OCI-M2 (cell line): ENCODE measurements around the gene GABPB1.

ENCODE experiments used
- DNase-seq: peaks from one replicate; lab custom pipeline; 2025; ENCODE audit not compliant: unreplicated experiment; lab: John Stamatoyannopoulos, UW

The GABPB1 gene

GRCh38 chr15:50345298-50345697, 9.7 kb downstream of the GABPB1 start:
- no peak for DNase-seq

DNA sequence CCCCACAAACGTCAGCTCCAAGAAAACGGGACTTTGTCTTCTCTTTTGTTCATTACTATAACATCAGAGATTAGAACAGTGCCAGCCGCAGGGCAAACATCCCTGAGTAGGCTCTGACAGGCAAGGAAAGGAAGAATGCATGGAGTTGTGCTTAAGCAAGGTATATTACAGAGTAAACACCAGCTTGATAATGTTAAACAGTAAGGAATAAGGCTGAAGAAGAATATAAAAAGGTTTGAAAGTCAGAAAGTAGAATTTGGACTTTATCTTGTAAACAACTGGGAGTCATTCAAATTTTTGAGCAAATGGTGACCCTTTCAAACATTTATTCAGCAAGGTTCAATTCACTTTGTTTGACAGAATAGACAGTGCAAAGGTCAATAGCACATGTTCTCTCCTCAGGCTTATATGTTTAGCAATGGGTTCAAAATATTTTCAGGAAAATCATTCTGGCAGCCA, 11.0 kb downstream of the GABPB1 start:
- DNase-seq, result no peak

- no peak for DNase-seq
Observed at GRCh38 chr15:50341616-50342136, 13.3 kb downstream of the GABPB1 start.

GRCh38 chr15:50340416-50340815, 14.6 kb downstream of the GABPB1 start:
- DNase-seq, result no peak

DNA sequence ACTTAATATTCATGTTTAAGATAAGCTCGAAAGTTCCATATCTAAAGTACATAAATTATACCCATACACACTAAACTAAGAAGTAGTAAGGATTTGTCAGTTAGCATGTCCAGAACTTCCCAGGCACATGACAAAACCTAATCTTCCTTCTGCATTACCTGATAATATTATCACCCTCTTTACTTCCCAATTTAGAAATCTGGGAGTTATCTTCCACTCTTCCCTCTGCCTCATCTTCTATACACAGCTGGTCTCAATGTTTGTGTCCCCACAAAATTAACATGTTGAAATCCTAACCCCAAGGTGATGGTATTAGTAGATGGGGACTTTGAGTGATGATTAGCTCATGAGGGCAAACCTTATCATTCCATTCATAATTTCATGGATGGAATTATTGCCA, 15.3 kb downstream of the GABPB1 start:
- no peak for DNase-seq

- no peak for DNase-seq
Observed at GRCh38 chr15:50335251-50335650, 19.7 kb downstream of the GABPB1 start.

DNA sequence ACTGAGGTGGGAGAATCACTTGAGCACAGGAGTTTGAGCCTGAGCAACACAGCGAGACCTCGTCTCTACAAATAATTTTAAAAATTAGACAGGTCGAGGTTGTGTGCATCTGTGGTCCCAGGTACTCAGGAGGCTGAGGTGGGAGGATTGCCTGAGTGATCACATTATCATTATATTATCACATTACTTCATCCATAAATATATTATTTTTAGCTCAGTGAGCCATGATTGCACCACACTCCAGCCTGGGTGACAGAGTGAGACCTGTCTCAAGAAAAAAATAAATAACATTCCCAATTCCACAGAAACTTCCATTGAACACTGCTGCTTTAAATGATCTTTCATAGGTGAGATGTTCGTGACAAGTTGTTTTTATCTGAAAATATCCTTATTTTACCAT, 21.8 kb downstream of the GABPB1 start:
- no peak for DNase-seq

DNA sequence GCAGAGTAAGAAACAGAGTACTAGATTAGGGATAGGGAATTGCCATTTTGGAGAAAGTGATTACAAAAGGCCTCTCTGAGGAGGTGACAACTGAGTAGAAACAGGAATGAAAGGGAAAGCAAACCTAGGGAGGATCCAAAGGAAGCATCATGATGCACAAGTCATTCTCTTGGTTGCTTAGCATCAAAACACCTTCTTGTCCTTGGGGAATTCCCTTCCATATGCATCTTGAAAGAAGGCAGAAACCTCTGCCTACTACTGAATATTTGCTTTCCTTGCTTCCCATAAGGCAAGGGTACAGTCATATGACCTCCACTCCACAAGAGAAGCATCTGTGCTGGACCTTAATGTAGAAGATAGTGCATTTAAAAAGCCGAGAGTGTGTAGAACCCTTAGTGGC, 24.1 kb downstream of the GABPB1 start:
- DNase-seq, result no peak

- no peak for DNase-seq
Observed at GRCh38 chr15:50328116-50328515, 26.9 kb downstream of the GABPB1 start.

- DNase-seq, result no peak
Observed at GRCh38 chr15:50321680-50322210, 33.3 kb downstream of the GABPB1 start.

- no peak for DNase-seq
Observed at GRCh38 chr15:50320504-50320903, 34.5 kb downstream of the GABPB1 start.

GRCh38 chr15:50318697-50319096, 36.3 kb downstream of the GABPB1 start:
- no peak for DNase-seq

GRCh38 chr15:50315814-50316630, 39.0 kb downstream of the GABPB1 start:
- DNase-seq, result no peak

- no peak for DNase-seq
Observed at GRCh38 chr15:50312636-50313035, 42.4 kb downstream of the GABPB1 start.

DNA sequence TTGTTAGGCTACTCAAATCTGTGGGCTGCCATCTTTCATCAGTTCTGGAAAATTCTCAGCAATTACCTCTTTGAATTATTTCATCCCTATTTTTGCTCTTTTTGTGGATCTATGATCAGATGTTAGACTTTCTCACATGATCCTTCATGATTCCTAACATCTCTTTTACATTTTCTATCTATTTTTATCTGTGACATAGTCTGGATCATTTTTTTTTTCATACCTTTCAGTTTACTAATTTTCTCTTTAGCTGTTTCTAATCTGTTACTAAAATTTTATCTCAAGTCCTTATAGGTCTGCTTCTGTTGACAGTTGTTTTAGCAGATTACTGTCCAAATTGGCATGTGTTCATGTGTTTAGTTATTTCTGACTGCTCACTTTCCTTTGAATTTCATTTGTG, 47.2 kb downstream of the GABPB1 start:
- DNase-seq, result no peak

DNA sequence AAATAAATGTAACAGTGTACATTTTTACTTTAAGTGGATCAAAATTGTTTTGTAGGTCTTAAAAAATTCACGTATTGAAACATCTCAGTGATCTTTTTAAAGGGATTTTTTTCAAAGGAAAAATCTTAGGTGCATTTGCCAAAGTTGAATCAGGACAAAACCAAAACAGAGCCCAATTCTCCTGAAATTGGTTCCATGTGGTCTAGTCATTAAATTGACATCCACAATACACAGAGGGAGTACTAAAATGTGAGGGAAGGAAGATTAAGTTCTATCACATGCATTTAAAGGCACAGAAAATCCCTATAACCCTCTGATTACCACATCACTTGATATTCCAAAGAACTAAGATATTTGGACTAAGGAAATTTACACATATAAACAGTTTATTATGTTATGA, 50.2 kb downstream of the GABPB1 start:
- no peak for DNase-seq

DNA sequence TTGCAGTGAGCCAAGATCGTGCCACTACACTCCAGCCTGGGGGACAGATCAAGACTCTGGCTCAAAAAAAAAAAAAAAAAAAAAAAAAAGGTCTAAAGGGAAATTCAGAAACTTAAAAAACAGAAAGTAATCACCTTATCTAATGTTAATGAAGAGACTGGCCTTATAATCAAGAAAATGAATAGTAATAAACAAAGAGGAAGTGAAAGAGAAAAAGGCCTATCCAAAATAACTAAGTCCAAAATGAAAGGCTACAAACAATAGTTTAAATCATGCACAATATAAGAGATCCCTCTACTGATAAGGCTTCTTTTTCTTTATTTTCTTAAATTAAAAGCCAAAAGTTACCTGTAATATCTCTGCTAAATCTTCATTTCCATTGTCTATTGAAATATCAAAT, 52.4 kb downstream of the GABPB1 start:
- DNase-seq, result no peak

GRCh38 chr15:50298340-50298739, 56.7 kb downstream of the GABPB1 start:
- no peak for DNase-seq

DNA sequence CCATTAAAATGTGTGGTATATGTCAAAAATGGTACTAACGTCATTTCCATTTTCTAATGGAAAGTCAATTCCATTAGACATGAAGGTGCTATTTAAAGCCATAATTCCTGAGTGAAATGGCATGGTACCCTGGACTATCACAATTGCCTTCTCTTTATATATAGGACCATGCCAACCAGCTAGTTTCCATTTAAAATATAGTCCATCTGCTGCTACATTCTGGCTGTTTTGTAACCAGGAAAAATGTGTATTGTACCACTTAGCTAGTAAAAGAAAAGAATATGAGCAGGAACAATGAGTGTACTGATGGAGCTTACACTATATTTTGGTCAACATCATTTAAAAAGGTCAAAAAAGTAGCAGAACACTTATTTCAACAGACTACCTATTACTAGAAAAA, 59.0 kb downstream of the GABPB1 start:
- no peak for DNase-seq

DNA sequence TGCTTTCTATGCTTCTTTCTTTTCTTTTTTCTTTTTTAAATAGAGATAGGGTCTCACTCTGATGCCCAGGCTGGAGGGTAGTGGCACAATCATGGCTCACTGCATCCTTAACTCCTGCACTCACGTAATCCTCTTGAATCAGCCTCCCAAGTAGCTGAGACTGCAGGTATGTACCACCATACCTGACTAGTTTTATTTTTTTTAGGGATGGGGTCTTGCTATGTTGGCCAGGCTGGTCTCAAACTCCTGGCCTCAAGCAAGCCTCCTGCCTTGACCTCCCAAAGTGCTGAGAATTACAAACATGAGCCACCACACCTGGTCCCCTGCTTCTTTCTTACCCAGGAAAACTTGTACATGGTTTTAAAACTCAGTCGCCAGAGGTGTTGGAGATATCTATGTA, 65.2 kb downstream of the GABPB1 start:
- no peak for DNase-seq

GRCh38 chr15:50287324-50288116, 67.5 kb downstream of the GABPB1 start:
- no peak for DNase-seq

- no peak for DNase-seq
Observed at GRCh38 chr15:50281427-50281826, 73.6 kb downstream of the GABPB1 start.
